OCI-LY7 (cell line): ENCODE measurements around the gene PRMT3.

Experiments
- EZH2phosphoT487 ChIP-seq: fragments of 200-600 bp; sonication (generic); IDR thresholded peaks from 2 replicates; pipeline ENCODE4 v1.6.1; 2018; ENCODE audit warnings: low read depth, borderline replicate concordance, mild to moderate bottlenecking, mixed run types, antibody characterized with exemption, low read length, moderate library complexity, mixed read lengths
- TF ChIP-seq, protein P1 (sequence below): fragments of 200-600 bp; sonication (generic); conservative IDR thresholded peaks from 2 replicates; pipeline ENCODE4 v1.5.1; 2014; ENCODE audit warnings: mild to moderate bottlenecking, antibody characterized with exemption, low read length, moderate library complexity, mixed read lengths

DNA sequence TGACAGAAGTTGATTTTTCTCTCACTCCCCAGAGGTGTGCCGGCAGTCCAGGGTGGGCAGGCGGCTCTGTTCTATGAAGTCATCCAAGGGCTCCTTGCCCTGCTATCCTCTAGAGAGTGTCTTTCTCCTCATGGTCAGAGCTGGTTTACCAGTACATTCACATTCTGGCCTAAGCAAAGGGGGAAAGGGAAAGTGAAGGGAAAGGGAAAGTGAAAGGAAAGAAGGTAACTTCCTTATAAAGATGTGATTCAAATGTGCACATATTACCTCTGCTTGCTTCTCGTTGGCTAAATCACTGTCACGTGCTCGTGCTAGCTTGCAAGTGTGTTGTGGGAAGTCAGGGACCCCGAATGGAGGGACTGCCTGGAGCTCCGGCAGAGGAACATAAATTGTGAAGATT lies 26.9 kb upstream of the PRMT3 start:
- TF ChIP-seq, protein P1, sequence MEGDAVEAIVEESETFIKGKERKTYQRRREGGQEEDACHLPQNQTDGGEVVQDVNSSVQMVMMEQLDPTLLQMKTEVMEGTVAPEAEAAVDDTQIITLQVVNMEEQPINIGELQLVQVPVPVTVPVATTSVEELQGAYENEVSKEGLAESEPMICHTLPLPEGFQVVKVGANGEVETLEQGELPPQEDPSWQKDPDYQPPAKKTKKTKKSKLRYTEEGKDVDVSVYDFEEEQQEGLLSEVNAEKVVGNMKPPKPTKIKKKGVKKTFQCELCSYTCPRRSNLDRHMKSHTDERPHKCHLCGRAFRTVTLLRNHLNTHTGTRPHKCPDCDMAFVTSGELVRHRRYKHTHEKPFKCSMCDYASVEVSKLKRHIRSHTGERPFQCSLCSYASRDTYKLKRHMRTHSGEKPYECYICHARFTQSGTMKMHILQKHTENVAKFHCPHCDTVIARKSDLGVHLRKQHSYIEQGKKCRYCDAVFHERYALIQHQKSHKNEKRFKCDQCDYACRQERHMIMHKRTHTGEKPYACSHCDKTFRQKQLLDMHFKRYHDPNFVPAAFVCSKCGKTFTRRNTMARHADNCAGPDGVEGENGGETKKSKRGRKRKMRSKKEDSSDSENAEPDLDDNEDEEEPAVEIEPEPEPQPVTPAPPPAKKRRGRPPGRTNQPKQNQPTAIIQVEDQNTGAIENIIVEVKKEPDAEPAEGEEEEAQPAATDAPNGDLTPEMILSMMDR: no peak
- TF ChIP-seq EZH2phosphoT487: no peak
